HG03039 (cell line): Measurements from ENCODE around the gene PRKAR1B.

Source experiments
- ATAC-seq: cut with Tn5 transposase; IDR thresholded peaks from one replicate; pipeline ENCODE4 v1.9.1; 2021; ENCODE audit warnings: mild to moderate bottlenecking, moderate library complexity; ENCODE audit not compliant: unreplicated experiment

The PRKAR1B gene

DNA sequence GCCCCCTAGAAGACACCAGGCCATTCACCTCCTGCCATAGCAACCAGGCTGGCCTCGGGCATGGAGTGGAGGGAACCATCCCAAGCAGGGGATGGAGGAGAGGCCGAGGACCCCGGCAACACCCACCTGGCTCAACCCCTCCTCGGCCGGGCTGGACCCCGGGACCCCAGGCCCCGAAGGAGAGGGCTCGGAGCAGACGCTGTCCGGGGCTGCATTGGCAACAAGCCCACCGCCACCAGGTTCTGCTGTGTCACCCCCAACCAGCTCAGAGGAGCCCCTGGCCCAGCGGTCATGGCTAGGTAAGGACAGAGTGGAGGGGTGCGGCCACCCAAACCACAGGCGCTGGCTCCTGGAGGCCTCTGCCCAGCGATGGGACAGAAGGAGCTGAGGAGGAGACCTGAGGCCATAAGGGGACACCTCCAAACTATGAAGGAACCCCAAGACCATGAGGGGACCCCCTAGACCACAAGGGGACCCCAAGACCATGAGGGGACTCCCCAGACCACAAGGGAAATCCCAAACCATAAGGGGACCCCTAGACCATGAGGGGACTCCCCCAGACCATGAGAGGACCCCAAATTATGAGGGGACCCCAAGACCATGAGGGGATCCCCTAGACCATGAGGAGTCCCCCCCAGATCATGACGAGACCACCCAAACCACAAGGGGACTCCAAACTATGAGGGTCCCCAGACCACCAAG is 132.7 kb downstream of the PRKAR1B start:
- ATAC-seq = no peak

- no peak for ATAC-seq
Measured at GRCh38 chr7:593324-594115, 133.6 kb downstream of the PRKAR1B start.

DNA sequence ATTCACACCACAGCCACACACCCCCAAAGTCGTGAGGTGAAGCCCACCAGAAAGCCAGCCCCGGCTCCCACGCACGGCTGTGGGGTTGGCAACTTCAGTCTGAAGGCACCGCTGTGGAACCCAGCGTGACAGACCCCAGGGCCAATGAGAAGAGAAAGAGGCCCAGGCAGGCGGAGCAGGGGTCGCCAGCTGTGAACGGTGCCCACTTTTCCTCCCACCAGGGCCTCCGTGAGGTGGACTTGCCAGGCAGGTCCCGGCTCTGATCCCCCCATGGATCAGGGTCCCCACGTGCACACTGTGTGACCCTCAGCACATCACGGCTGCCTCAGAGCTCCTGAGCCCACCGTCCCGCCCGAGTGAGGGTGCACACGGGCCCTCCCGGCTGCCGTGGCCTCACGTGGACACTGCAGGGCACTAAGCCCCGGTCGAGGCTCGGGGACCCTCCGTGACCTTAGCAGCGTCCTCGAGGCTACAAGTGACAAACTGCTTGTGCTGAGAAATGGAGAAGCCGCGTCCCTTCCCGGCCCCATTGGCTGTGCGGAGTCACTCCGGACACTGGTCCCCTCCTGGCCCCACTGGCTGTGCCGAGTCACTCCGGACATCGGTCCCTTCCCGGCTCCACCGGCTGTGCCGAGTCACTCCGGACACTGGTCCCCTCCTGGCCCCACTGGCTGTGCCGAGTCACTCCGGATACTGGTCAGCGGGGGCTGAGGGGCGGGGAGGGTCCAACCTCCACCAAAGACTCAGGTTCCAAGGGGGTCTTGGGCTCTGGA is 135.0 kb downstream of the PRKAR1B start:
- no peak for ATAC-seq

DNA sequence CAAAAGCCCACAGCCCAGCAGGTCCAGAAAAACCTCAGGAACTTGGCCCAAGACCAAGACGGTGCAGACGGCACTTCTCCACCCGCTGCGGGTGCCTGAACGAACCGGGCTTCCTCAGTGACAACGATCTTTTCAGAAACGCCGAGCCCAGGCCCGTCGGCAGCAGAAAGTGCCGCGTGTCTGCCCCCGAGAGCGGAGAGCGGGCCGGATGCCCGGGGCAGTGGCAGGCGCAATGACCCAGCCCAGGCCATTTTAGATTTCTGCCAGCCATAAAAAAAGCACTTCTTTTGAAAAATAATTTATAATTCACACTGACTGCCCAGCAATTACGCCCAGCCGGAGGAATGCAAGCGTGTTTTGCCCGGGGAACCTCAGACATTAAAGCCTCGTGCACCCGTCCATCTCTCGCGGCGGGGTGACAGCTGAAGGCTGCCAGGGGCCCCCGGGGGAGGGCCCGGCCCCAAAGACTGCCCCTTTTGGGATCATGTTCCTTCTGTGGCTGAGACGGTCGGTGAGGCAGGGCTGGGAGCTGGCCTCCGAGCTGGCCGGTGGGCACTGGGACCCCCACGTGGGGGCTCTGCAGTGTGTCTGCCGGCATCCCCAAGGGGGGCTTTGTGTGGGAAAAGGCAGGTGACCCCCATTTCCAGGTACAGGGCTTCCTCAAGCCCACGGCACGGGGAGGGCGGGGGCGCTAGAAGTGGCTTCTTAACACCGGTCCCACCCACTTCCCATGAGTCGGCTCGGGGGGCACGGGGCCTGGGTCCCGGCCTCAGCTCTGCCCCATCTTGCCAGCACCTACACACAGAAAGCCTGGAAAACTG is 136.1 kb downstream of the PRKAR1B start:
- ATAC-seq = no peak

GRCh38 chr7:589781-590575 is 137.1 kb downstream of the PRKAR1B start:
- ATAC-seq = no peak

GRCh38 chr7:587767-588166 is 139.3 kb downstream of the PRKAR1B start:
- ATAC-seq = no peak

GRCh38 chr7:586494-586893 is 140.6 kb downstream of the PRKAR1B start:
- ATAC-seq = no peak

GRCh38 chr7:585873-586272 is 141.2 kb downstream of the PRKAR1B start:
- no peak for ATAC-seq

GRCh38 chr7:585229-585711 is 141.8 kb downstream of the PRKAR1B start:
- no peak for ATAC-seq

GRCh38 chr7:584820-585219 is 142.3 kb downstream of the PRKAR1B start:
- ATAC-seq = no peak

GRCh38 chr7:584122-584465 is 143.0 kb downstream of the PRKAR1B start:
- ATAC-seq = no peak

DNA sequence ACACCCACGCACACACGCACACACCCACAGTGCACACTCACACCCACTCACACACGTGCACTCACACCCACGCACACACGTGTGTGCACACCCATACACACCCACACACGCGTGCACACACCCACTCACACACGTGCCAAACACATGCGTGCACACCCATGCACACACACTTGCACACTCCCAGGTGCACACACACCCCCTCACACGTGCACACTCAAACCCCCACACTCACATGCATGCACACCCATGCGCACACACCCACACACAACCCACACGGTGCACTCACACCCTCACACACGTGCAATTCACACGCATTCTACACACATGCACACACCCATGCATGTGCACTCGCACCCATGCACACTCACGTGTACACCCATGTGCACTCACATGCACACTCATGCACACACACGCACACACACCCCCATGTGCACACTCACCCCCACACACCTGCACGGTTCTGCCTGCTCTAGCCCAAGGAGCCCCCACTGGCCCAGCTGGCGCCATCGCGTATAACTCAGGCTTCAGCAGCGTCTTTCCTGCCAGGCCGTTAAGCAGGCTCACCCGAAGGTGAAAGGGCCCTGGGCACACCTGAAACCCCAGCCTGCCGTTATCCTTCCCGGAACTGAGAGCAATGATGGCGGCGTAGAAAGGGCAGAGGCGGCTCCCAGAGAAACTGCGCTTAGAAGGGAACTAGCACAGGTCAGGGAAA is 143.5 kb downstream of the PRKAR1B start:
- ATAC-seq = no peak

DNA sequence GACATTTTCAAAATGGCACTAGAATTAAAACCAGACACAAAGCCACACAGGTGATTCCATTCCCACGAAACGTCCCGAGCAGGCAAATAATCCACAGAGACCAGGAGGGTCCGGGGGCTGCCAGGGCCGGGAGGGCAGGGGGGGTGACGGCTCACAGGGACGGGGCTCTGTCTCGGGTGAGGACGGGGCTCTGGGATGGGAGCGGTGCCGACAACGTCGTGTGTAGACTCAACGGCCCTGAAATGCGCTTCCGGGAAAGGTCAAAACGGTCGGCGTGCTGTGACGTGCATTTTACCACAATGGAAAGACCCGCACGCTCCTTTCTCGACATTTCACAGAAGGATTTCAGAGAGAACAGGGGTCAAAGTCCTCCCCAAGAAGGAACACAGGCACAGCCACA is 144.2 kb downstream of the PRKAR1B start:
- no peak for ATAC-seq

DNA sequence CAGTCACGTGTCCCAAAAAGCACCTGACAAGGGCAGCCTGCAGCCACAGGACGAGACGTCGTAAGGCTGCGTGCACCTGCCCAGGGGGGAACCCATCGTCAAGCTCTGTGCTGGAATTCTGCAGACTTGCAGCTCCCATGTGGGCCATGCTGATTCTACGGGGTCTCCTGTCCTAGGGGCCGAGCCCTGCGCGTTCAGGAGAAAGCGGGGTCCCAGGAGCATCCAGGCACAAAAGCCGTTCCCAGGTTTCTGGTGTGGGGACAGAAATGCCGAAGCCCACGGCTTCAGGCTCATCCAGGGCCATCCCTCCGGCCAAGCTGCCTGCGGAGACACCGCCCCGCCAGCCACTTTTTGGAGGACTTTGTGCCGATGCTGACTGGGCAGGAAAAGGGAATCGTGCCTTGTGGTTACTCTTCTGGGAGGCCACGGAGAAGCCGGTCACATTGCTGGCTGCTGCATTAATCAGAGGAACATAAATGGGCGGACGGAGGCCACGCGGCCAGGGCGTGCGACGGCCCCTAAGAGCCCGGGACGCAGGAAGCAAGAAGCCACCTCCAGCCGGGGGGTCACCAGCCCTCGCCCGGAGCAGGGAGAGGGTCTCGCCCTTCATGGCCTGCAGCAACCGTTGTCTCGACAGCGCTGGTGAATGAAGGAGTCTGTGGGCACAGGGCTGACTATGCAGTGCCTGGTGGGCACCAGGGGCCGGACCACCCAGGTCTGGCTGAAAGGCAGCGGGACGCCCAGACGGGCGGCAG is 144.8 kb downstream of the PRKAR1B start:
- no peak for ATAC-seq

DNA sequence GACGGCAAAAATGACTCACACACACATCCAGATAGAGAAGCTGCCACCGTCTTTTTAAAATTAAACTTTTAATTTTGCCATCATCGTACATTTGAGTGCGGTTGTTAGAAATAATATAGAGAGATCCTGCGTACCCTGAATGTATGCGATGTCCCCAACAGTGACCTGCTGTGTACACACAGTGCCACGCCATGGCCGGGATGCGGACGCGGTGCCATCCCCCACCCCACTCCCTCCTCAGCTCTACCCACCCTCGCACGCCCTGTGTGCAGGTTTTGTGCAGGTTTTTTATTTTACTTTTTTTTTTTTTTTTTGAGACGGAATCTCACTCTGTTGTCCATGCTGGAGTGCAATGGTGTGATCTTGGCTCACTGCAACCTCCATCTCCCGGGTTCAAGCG is 148.7 kb downstream of the PRKAR1B start:
- no peak for ATAC-seq

GRCh38 chr7:577741-578370 is 149.2 kb downstream of the PRKAR1B start:
- ATAC-seq = no peak

DNA sequence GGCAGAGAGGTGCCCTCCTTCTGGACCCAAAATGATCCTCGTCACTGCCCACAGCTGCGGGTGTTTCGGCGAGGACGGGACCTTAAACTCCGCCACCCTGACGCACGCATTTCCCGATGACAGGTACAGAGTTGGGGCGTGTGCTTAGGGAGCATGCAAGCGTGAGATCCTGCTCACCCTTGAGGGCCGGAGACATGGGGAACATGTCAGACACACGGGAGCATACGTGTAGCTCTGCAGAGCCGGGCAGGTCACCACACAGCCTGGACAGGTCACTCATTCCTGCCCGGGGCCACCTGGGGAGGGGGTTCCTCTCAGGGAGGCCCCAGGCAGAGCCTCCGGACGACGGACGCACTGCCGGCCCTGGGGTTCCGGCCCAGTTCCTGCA is 149.8 kb downstream of the PRKAR1B start:
- no peak for ATAC-seq
